Loucy (cell line): ENCODE results near the gene ODF2.

Experiments
- H2AFZ ChIP-seq: fragments of 200-600 bp; sonication (generic); 2 replicates; pipeline ENCODE4 v1.6.0; 2016; ENCODE audit warnings: antibody characterized with exemption, mild to moderate bottlenecking, low read length, moderate library complexity
- H3F3A ChIP-seq: fragments of 200-600 bp; 2 replicates; pipeline ENCODE4 v1.6.0; 2016; ENCODE audit warnings: antibody characterized with exemption, low read depth, mild to moderate bottlenecking
- H3K27me3 ChIP-seq: fragments of 200-600 bp; sonication (generic); 2 replicates; pipeline ENCODE4 v1.6.1; 2014; ENCODE audit warnings: low read length, mild to moderate bottlenecking; ENCODE audit not compliant: insufficient read depth, poor library complexity, severe bottlenecking
- H3K36me3 ChIP-seq: fragments of 200-600 bp; sonication (generic); 2 replicates; pipeline ENCODE4 v1.6.1; 2016; ENCODE audit warnings: low read length; ENCODE audit not compliant: insufficient read depth
- H3K4me1 ChIP-seq: fragments of 200-600 bp; sonication (generic); 2 replicates; pipeline ENCODE4 v1.5.1; 2014; ENCODE audit warnings: low read length, mild to moderate bottlenecking; ENCODE audit not compliant: insufficient read depth, poor library complexity, severe bottlenecking
- H3K4me2 ChIP-seq: fragments of 200-600 bp; sonication (generic); 2 replicates; pipeline ENCODE4 v1.6.0; 2014; ENCODE audit warnings: antibody characterized with exemption, low read length, low read depth, mild to moderate bottlenecking; ENCODE audit not compliant: poor library complexity, severe bottlenecking
- H3K4me3 ChIP-seq: fragments of 200-600 bp; sonication (generic); 2 replicates; pipeline ENCODE4 v1.5.1; 2014; ENCODE audit warnings: low read length, mild to moderate bottlenecking, mixed read lengths; ENCODE audit not compliant: poor library complexity, severe bottlenecking
- H3K79me2 ChIP-seq: fragments of 200-600 bp; sonication (generic); 2 replicates; pipeline ENCODE4 v1.6.1; 2014; ENCODE audit warnings: low read length; ENCODE audit not compliant: insufficient read depth
- H3K9ac ChIP-seq: fragments of 200-600 bp; sonication (generic); 2 replicates; pipeline ENCODE4 v1.6.0; 2014; ENCODE audit warnings: mild to moderate bottlenecking, low read depth, low read length, moderate library complexity; ENCODE audit not compliant: poor library complexity, severe bottlenecking
- H3K9me2 ChIP-seq: fragments of 200-600 bp; sonication (generic); replicated peaks from 2 replicates; pipeline ENCODE4 v1.6.1; 2016; ENCODE audit warnings: low read depth, low read length, mixed read lengths
- H3K9me3 ChIP-seq: fragments of 200-600 bp; sonication (generic); 2 replicates; pipeline ENCODE4 v1.6.1; 2014; ENCODE audit warnings: mild to moderate bottlenecking, antibody characterized with exemption, low read length, low read depth; ENCODE audit not compliant: insufficient read depth
- H4K20me1 ChIP-seq: fragments of 200-600 bp; sonication (generic); 2 replicates; pipeline ENCODE4 v1.6.0; 2014; ENCODE audit warnings: antibody characterized with exemption, low read length, mild to moderate bottlenecking; ENCODE audit not compliant: insufficient read depth, poor library complexity, severe bottlenecking
- CTCF ChIP-seq: fragments of 200-600 bp; sonication (generic); conservative IDR thresholded peaks from 2 replicates; pipeline ENCODE4 v1.5.1; 2014; ENCODE audit warnings: mild to moderate bottlenecking, antibody characterized with exemption, low read length
- EZH2phosphoT487 ChIP-seq: fragments of 200-600 bp; IDR thresholded peaks from 2 replicates; pipeline ENCODE4 v1.6.1; 2018; ENCODE audit warnings: antibody characterized with exemption, mild to moderate bottlenecking, moderate library complexity, borderline replicate concordance

Gene ODF2

GRCh38 chr9:128532581-128532980, 76.8 kb downstream of the ODF2 start:
- Histone ChIP-seq H3K9me2 (no peaks in the 10 kb centered on the region), H3K27me3 (no peaks in the 10 kb centered on the region), H3K79me2 (no peaks in the 10 kb centered on the region), H3K36me3 (peaks cover 52% of the 10 kb centered on the region; the same call in 1 of the 2 replicates), H3K4me1 (no peaks in the 10 kb centered on the region), H2AFZ (no peak overlapping the region), H4K20me1 (no peaks in the 10 kb centered on the region), H3K9ac (no peak overlapping the region), H3K4me3 (no peak overlapping the region), H3F3A (no peaks in the 10 kb centered on the region), H3K9me3 (no peaks in the 10 kb centered on the region), H3K4me2 (no peak overlapping the region)
- no peak for TF ChIP-seq CTCF
- no peak for TF ChIP-seq EZH2phosphoT487

DNA sequence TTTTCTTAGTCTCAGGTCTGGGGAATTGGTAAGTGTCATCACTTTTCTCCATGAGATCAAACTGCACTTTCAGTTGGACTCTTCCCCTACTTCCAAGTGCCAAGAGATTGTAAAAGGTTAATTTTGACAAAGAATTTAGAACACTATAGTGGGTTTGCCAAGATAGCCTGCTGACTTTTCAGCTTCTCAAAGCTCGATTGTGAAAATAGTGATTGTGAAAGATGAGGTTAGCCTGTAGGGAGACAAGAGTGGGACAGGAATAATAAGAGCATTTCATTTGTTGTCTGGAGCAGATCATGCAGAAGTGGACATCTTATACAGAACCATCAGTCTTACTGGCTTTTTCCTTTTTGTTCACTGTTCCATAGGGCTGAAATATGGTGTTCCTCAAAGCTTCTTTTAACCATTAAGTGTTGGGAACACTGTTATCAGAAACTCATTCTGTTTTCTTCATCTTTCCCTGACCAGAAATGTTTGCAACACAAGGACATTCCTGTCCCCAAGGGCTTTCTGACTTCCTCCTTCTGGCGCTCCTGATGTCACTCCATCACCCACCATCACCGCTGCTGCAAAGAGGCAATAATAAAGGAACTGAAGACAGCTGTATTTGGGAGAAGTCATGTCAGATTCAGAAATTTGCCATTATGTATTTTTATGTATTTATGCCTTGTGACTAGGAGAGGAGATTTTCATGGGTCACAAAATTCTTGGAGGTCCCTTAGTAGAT, 85.0 kb downstream of the ODF2 start:
- H4K20me1 ChIP-seq: no peaks in the 10 kb centered on the region
- no peaks in the 10 kb centered on the region for H3K4me1 ChIP-seq
- H3K4me3 ChIP-seq: no peak overlapping the region
- no peaks in the 10 kb centered on the region for H3K9me3 ChIP-seq
- no peaks in the 10 kb centered on the region for H3K27me3 ChIP-seq
- H3K36me3 ChIP-seq: peaks cover 57% of the 10 kb centered on the region; the same call in 1 of the 2 replicates
- no peaks in the 10 kb centered on the region for H3K9me2 ChIP-seq
- H2AFZ ChIP-seq: no peak overlapping the region
- H3K9ac ChIP-seq: no peak overlapping the region
- H3F3A ChIP-seq: no peaks in the 10 kb centered on the region
- H3K4me2 ChIP-seq: no peak overlapping the region
- H3K79me2 ChIP-seq: no peaks in the 10 kb centered on the region
- no peak for TF ChIP-seq EZH2phosphoT487
- no peak for TF ChIP-seq CTCF

DNA sequence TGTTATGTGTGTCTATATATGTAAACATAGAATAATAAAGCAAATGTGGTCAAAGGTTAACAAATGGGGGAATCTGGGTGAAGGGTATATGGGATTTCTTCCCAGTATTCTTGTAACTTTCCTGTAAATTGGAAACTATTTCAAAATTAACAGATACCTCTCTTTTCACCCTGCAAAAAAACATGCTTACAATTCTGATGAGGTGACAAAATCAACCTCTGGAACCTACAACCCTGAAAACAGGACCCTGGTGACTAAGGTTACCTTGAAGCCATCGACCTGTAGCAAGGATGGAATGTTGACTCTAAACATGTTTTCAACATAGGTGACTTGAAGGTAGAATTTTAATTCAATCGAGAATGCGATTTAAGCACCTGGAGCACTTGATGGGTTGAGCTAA, 90.7 kb downstream of the ODF2 start:
- H3K36me3 ChIP-seq: peaks cover 9% of the 10 kb centered on the region; the same call in 1 of the 2 replicates
- no peaks in the 10 kb centered on the region for H4K20me1 ChIP-seq
- H3K4me3 ChIP-seq: no peak overlapping the region
- H3K9me3 ChIP-seq: no peaks in the 10 kb centered on the region
- 0 out of 2 replicates have a peak, but pooled peaks cover under 1% of the 10 kb centered on the region for H3K79me2 ChIP-seq
- H3K9me2 ChIP-seq: no peaks in the 10 kb centered on the region
- H3K27me3 ChIP-seq: no peaks in the 10 kb centered on the region
- H3F3A ChIP-seq: no peaks in the 10 kb centered on the region
- H3K4me1 ChIP-seq: peaks cover 5% of the 10 kb centered on the region
- no peak overlapping the region for H3K9ac ChIP-seq
- no peak overlapping the region for H3K4me2 ChIP-seq
- H2AFZ ChIP-seq: no peak overlapping the region
- no peak for TF ChIP-seq EZH2phosphoT487
- TF ChIP-seq CTCF: no peak
